ENCODE results near the gene FANCD2.
A peak's percentile ranks its signal among the peaks of the same experiment; 100 is the strongest.

Gene FANCD2

DNA sequence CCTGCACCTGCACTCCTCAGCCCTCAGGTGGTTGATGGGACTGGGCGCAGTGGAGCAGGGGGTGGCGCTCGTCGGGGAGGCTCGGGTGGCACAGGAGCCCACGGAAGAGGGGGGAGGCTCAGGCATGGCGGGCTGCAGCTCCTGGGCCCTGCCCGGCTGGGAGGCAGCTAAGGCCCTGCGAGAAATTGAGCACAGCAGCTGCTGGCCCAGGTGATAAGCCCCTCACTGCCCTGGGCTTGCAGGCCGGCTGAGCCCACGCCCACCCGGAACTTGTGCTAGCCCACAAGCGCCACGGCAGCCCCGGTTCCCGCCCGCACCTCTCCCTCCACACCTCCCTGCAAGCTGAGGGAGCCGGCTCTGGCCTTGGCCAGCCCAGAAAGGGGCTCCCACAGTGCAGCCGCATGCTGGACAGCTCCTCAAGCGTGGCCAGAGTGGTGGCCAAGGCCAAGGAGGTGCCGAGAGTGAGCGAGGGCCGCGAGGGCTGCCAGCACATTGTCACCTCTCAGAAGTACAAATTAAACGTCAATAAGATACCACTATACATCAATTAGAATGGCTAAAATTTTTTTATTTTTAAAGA lies 110.3 kb downstream of the FANCD2 start:
- Histone ChIP-seq H3K79me2 (ENCODE audit: low read length) (no peaks in the 10 kb centered on the region), H3K9ac (ENCODE audit: low read length) (no peak overlapping the region), H3K27me3 (replicated peaks; ENCODE audit: insufficient read depth, low read length) (no peaks in the 10 kb centered on the region), H3K4me3 (ENCODE audit: low read length) (no peak overlapping the region), H3K9me3 (replicated peaks; ENCODE audit: insufficient read depth, low read length) (no peaks in the 10 kb centered on the region), H3F3A (ENCODE audit: insufficient read depth, low read length) (no peaks in the 10 kb centered on the region), H4K20me1 (ENCODE audit: insufficient read depth, low read length) (no peaks in the 10 kb centered on the region), H3K4me2 (ENCODE audit: low read depth, low read length) (no peak overlapping the region), H2AFZ (ENCODE audit: low read length) (no peak overlapping the region), H3K27ac (ENCODE audit: low read length) (no peak overlapping the region), H3K36me3 (replicated peaks; ENCODE audit: insufficient read depth, low read length) (no peaks in the 10 kb centered on the region), H3K4me1 (ENCODE audit: low read length) (no peaks in the 10 kb centered on the region), H3K9me2 (replicated peaks; ENCODE audit: insufficient read depth, low read length) (no peaks in the 10 kb centered on the region)
- DNase-seq = no peak
- TF ChIP-seq, protein P1, sequence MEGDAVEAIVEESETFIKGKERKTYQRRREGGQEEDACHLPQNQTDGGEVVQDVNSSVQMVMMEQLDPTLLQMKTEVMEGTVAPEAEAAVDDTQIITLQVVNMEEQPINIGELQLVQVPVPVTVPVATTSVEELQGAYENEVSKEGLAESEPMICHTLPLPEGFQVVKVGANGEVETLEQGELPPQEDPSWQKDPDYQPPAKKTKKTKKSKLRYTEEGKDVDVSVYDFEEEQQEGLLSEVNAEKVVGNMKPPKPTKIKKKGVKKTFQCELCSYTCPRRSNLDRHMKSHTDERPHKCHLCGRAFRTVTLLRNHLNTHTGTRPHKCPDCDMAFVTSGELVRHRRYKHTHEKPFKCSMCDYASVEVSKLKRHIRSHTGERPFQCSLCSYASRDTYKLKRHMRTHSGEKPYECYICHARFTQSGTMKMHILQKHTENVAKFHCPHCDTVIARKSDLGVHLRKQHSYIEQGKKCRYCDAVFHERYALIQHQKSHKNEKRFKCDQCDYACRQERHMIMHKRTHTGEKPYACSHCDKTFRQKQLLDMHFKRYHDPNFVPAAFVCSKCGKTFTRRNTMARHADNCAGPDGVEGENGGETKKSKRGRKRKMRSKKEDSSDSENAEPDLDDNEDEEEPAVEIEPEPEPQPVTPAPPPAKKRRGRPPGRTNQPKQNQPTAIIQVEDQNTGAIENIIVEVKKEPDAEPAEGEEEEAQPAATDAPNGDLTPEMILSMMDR (IDR thresholded peaks at IDR 0.05; ENCODE audit: low read length) = no peak
- no peak for TF ChIP-seq EZH2phosphoT487 (IDR thresholded peaks at IDR 0.05; ENCODE audit: low read length)
- TF ChIP-seq EZH2 (optimal IDR thresholded peaks at IDR 0.05; ENCODE audit: low read depth, low read length) = no peak

DNA sequence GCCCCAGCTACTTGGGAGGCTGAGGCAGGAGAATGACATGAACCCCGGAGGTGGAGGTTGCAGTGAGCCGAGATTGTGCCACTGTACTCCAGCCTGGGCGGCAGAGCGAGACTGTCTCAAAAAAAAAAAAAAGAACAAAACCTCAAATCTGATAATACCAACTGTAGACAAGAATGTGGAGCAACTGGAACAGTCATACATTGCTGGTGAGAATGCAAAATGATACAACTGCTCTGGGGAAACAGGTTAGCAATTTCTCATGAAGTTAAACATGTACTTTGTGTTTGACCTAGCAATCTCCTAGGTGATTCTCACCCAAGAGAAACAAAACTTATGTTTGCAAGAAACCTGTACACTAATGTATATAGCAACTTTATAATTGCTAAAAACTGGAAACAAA lies 110.9 kb downstream of the FANCD2 start:
- Histone ChIP-seq H3K9me3 (replicated peaks; ENCODE audit: insufficient read depth, low read length) (no peaks in the 10 kb centered on the region), H3K4me2 (ENCODE audit: low read depth, low read length) (no peak overlapping the region), H3K9me2 (replicated peaks; ENCODE audit: insufficient read depth, low read length) (no peaks in the 10 kb centered on the region), H2AFZ (ENCODE audit: low read length) (no peak overlapping the region), H4K20me1 (ENCODE audit: insufficient read depth, low read length) (no peaks in the 10 kb centered on the region), H3K9ac (ENCODE audit: low read length) (no peak overlapping the region), H3K79me2 (ENCODE audit: low read length) (peaks cover 3% of the 10 kb centered on the region), H3K27me3 (replicated peaks; ENCODE audit: insufficient read depth, low read length) (no peaks in the 10 kb centered on the region), H3K36me3 (replicated peaks; ENCODE audit: insufficient read depth, low read length) (no peaks in the 10 kb centered on the region), H3K4me1 (ENCODE audit: low read length) (no peaks in the 10 kb centered on the region), H3K4me3 (ENCODE audit: low read length) (no peak overlapping the region), H3F3A (ENCODE audit: insufficient read depth, low read length) (no peaks in the 10 kb centered on the region), H3K27ac (ENCODE audit: low read length) (no peak overlapping the region)
- no peak for DNase-seq
- no peak for TF ChIP-seq EZH2phosphoT487 (IDR thresholded peaks at IDR 0.05; ENCODE audit: low read length)
- TF ChIP-seq, protein P1 (IDR thresholded peaks at IDR 0.05; ENCODE audit: low read length) = no peak
- no peak for TF ChIP-seq EZH2 (optimal IDR thresholded peaks at IDR 0.05; ENCODE audit: low read depth, low read length)

DNA sequence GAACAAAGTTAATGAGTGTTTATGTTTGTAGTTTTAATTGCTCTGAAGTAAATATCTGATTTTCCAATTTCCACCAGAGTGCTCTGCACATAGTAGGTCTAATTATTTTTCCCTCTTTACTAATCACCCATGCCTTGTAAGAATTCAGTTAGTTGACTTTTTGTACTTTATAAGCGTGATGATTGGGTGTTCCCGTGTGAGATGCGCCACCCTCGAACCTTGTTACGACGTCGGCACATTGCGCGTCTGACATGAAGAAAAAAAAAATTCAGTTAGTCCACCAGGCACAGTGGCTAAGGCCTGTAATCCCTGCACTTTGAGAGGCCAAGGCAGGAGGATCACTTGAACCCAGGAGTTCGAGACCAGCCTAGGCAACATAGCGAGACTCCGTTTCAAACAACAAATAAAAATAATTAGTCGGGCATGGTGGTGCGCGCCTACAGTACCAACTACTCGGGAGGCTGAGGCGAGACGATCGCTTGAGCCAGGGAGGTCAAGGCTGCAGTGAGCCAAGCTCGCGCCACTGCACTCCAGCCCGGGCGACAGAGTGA lies 114.8 kb downstream of the FANCD2 start:
- no peaks in the 10 kb centered on the region for H4K20me1 ChIP-seq (ENCODE audit: insufficient read depth, low read length)
- peak overlapping the region; percentile 77 for H2AFZ ChIP-seq (ENCODE audit: low read length)
- H3K4me1 ChIP-seq (ENCODE audit: low read length) = peaks cover 11% of the 10 kb centered on the region; the same call in 1 of the 2 replicates
- H3K27me3 ChIP-seq (replicated peaks; ENCODE audit: insufficient read depth, low read length) = no peaks in the 10 kb centered on the region
- H3K9me3 ChIP-seq (replicated peaks; ENCODE audit: insufficient read depth, low read length) = no peaks in the 10 kb centered on the region
- H3F3A ChIP-seq (ENCODE audit: insufficient read depth, low read length) = no peaks in the 10 kb centered on the region
- peak overlapping the region; percentile 74; the same call in 1 of the 2 replicates for H3K9ac ChIP-seq (ENCODE audit: low read length)
- H3K79me2 ChIP-seq (ENCODE audit: low read length) = peaks cover 41% of the 10 kb centered on the region
- no peak overlapping the region for H3K27ac ChIP-seq (ENCODE audit: low read length)
- H3K4me3 ChIP-seq (ENCODE audit: low read length) = peak overlapping the region; percentile 74
- DNase-seq = no peak
- no peaks in the 10 kb centered on the region for H3K36me3 ChIP-seq (replicated peaks; ENCODE audit: insufficient read depth, low read length)
- TF ChIP-seq EZH2 (optimal IDR thresholded peaks at IDR 0.05; ENCODE audit: low read depth, low read length) (no peak), EZH2phosphoT487 (IDR thresholded peaks at IDR 0.05; ENCODE audit: low read length) (no peak)
- no peaks in the 10 kb centered on the region for H3K9me2 ChIP-seq (replicated peaks; ENCODE audit: insufficient read depth, low read length)
- H3K4me2 ChIP-seq (ENCODE audit: low read depth, low read length) = peak overlapping the region; percentile 80; the same call in 1 of the 2 replicates

Data from MM.1S (cell line).